IMR-90 (cell line): ENCODE results near the gene EFHC1. TPM values are rescaled to one million over a fixed set of nuclear protein-coding genes. Genes with fewer than 3 reads are reported as not detected.
A peak's percentile ranks its signal among the peaks of the same experiment; 100 is the strongest.

Experiments
- ATAC-seq: fragments of 200-7000 bp; cut with Tn5 transposase; 2 replicates; pipeline ENCODE4 v1.9.1; 2020; ENCODE audit warnings: low read depth, mild to moderate bottlenecking, moderate library complexity
- BruUV-seq: library from RNA; stranded (reverse); fragments of 400-500 nt; replicated peaks from 2 replicates; lab custom pipeline; 2021; lab: Mats Ljungman, UMichigan
- CTCF ChIA-PET: fragments of 300-600 bp; formaldehyde crosslinking; extraction: SDS; loops from one replicate; lab custom pipeline; 2021; ENCODE audit warnings: antibody characterized with exemption; lab: Yijun Ruan, JAX
- POLR2A ChIA-PET: fragments of 300-600 bp; sonication (Branson Sonifier 250); formaldehyde crosslinking; loops from one replicate; lab custom pipeline; 2022; ENCODE audit warnings: antibody characterized with exemption; ENCODE audit not compliant: unreplicated experiment; lab: Charles Lee
- DNase-seq: peaks from one replicate; pipeline ENCODE4 v3.0.0; 2013
- H2AFZ ChIP-seq: replicated peaks from 2 replicates; pipeline ENCODE3; 2013; ENCODE audit warnings: low read length, mild to moderate bottlenecking; ENCODE audit not compliant: poor library complexity
- H2AK5ac ChIP-seq: 2 replicates; pipeline ENCODE4 v1.6.1; 2013; ENCODE audit warnings: low read depth, low read length, inconsistent platforms
- H2AK9ac ChIP-seq: replicated peaks from 2 replicates; pipeline ENCODE3; 2013; ENCODE audit warnings: mild to moderate bottlenecking, low read depth, low read length, moderate library complexity; ENCODE audit not compliant: poor library complexity
- H2BK120ac ChIP-seq: 2 replicates; pipeline ENCODE4 v1.6.1; 2013; ENCODE audit warnings: low read depth, low read length, inconsistent platforms
- H2BK15ac ChIP-seq: 3 replicates; pipeline ENCODE4 v1.6.1; 2013; ENCODE audit warnings: low read depth, low read length, inconsistent platforms
- H2BK20ac ChIP-seq: 2 replicates; pipeline ENCODE4 v1.6.1; 2013; ENCODE audit warnings: low read depth, mild to moderate bottlenecking, inconsistent platforms, low read length, moderate library complexity
- H2BK5ac ChIP-seq: 2 replicates; pipeline ENCODE4 v1.6.1; 2013; ENCODE audit warnings: mild to moderate bottlenecking, low read depth, low read length, inconsistent platforms; ENCODE audit not compliant: poor library complexity, severe bottlenecking
- H3K14ac ChIP-seq: replicated peaks from 2 replicates; pipeline ENCODE4 v1.6.1; 2013; ENCODE audit warnings: low read depth, low read length, inconsistent platforms
- H3K18ac ChIP-seq: 2 replicates; pipeline ENCODE4 v1.6.1; 2013; ENCODE audit warnings: low read depth, low read length, control low read depth
- H3K23ac ChIP-seq: 2 replicates; pipeline ENCODE4 v1.6.1; 2013; ENCODE audit warnings: low read depth, low read length, inconsistent platforms
- H3K27ac ChIP-seq: 2 replicates; pipeline ENCODE4 v1.5.1; 2013; ENCODE audit warnings: mild to moderate bottlenecking, control low read depth, low read length; ENCODE audit not compliant: insufficient read depth
- H3K27me3 ChIP-seq: 2 replicates; pipeline ENCODE4 v1.6.1; 2013; ENCODE audit warnings: low read length; ENCODE audit not compliant: control insufficient read depth, insufficient read depth
- H3K36me3 ChIP-seq: 2 replicates; pipeline ENCODE4 v1.6.1; 2013; ENCODE audit warnings: low read length, mixed read lengths; ENCODE audit not compliant: control insufficient read depth, insufficient read depth
- H3K4ac ChIP-seq: 2 replicates; pipeline ENCODE4 v1.6.1; 2013; ENCODE audit warnings: low read depth, low read length, inconsistent platforms
- H3K4me1 ChIP-seq: 2 replicates; pipeline ENCODE4 v1.6.1; 2013; ENCODE audit warnings: low read length, mixed read lengths; ENCODE audit not compliant: control insufficient read depth, insufficient read depth
- H3K4me2 ChIP-seq: 2 replicates; pipeline ENCODE4 v1.6.1; 2013; ENCODE audit warnings: low read depth, mild to moderate bottlenecking, control low read depth, low read length, moderate library complexity
- H3K4me3 ChIP-seq: 2 replicates; pipeline ENCODE4 v1.5.1; 2013; ENCODE audit warnings: low read depth, mild to moderate bottlenecking, control low read depth, low read length, moderate library complexity; ENCODE audit not compliant: insufficient read depth
- H3K56ac ChIP-seq: 2 replicates; pipeline ENCODE4 v1.6.1; 2013; ENCODE audit warnings: low read length, inconsistent platforms; ENCODE audit not compliant: insufficient read depth; ENCODE audit errors: extremely low read depth
- H3K79me1 ChIP-seq, 2 experiments: 2 replicates each; pipeline ENCODE4 v1.6.1; 2013; ENCODE audit warnings: low read length in 2 of 2, inconsistent platforms in 1 of 2, low read depth in 1 of 2
- H3K9ac ChIP-seq: 2 replicates; pipeline ENCODE4 v1.6.1; 2013; ENCODE audit warnings: low read depth, low read length, control low read depth
- H3K9me1 ChIP-seq: 2 replicates; pipeline ENCODE4 v1.6.1; 2013; ENCODE audit warnings: low read length, inconsistent platforms; ENCODE audit not compliant: insufficient read depth
- H3K9me3 ChIP-seq: 2 replicates; pipeline ENCODE4 v1.6.1; 2013; ENCODE audit warnings: low read length; ENCODE audit not compliant: control insufficient read depth, insufficient read depth
- H4K20me1 ChIP-seq: 2 replicates; pipeline ENCODE4 v1.6.1; 2013; ENCODE audit warnings: low read length, inconsistent platforms; ENCODE audit not compliant: insufficient read depth
- H4K5ac ChIP-seq: 2 replicates; pipeline ENCODE4 v1.6.1; 2013; ENCODE audit warnings: mild to moderate bottlenecking, low read depth, low read length, control low read depth
- H4K8ac ChIP-seq, 2 experiments: 2 replicates each; pipeline ENCODE4 v1.6.1; 2013; ENCODE audit warnings: low read depth in 2 of 2, low read length in 2 of 2, control low read depth in 1 of 2, inconsistent platforms in 1 of 2
- H4K91ac ChIP-seq: 2 replicates; pipeline ENCODE4 v1.6.1; 2013; ENCODE audit warnings: low read depth, low read length, inconsistent platforms; ENCODE audit not compliant: insufficient read depth
- FOS ChIP-seq: fragments of 150-350 bp; IDR thresholded peaks from 2 replicates; pipeline ENCODE4 v1.6.1; 2016; ENCODE audit warnings: low read depth, low read length
- MXI1 ChIP-seq: IDR thresholded peaks from 2 replicates; pipeline ENCODE4 v1.6.1; 2012; ENCODE audit warnings: low read depth, mild to moderate bottlenecking, low read length, moderate library complexity, borderline replicate concordance
- RFX5 ChIP-seq: IDR thresholded peaks from 2 replicates; pipeline ENCODE4 v1.8.0; 2012; ENCODE audit warnings: low read depth, mild to moderate bottlenecking, low read length, moderate library complexity
- WGBS, 2 experiments: methylation state at CpG; one replicate each; pipeline versions ENCODE4 v1.1.5 to v1.1.7; 2013; ENCODE audit warnings: missing lambda C conversion rate in 2 of 2; ENCODE audit not compliant: insufficient read length in 1 of 2; ENCODE audit errors: extremely low coverage in 2 of 2; 5-methylcytosine and 5-hydroxymethylcytosine counted together
- dilution Hi-C: fragments of 300-500 bp; cut with HindIII; formaldehyde crosslinking; loops from one replicate; pipeline ENCODE4 v1.14.3; 2018; ENCODE audit warnings: low sequenced_read_pairs; ENCODE audit not compliant: unreplicated experiment
- in situ Hi-C: fragments of 300-500 bp; cut with MboI; formaldehyde crosslinking; loops from 3 replicates; pipeline ENCODE4 v1.14.3; 2019; ENCODE audit warnings: low sequenced_read_pairs, inconsistent platforms, mixed read lengths
- intact Hi-C: fragments of 100-400 bp; cut with micrococcal nuclease; formaldehyde crosslinking; loops from 2 replicates; pipeline ENCODE4 v1.10.0; 2022
- polyA plus RNA-seq, 3 experiments: library from polyadenylated mRNA; depleted of rRNA; stranded (reverse); fragments of >200 nt; gene quantifications; 2 replicates each; pipeline ENCODE4 v1.2.3, GENCODE V29; 2012; ENCODE audit warnings: low replicate concordance in 1 of 3
- total RNA-seq: library from RNA; depleted of rRNA; stranded (reverse); fragments of >200 nt; gene quantifications from 2 replicates; pipeline ENCODE4 v1.2.3, GENCODE V29; 2012

Gene EFHC1
- total and polyA plus RNA-seq, 2 of the 4 experiments (the other 2 are of a cell fraction), result 14.0 to 23.0 TPM

- ATAC-seq (peak; percentile 43), DNase-seq (peak; percentile 90)
- H3K27me3 ChIP-seq, result no peaks in the 10 kb centered on the region
- dilution Hi-C loops (loop anchor here (25.0 kb wide), 1 partner anchor 238 kb away; the partner anchor contains the start of gene TMEM14A), intact Hi-C loops (loop anchor here (1.0 to 5.0 kb wide), 4 partner anchors 48 to 152 kb away; no protein-coding TSS in a partner anchor), in situ Hi-C loops (no loop called here)
- peaks cover 8% of the 10 kb centered on the region for H3K4me1 ChIP-seq
- no peak overlapping the region for H2AK9ac ChIP-seq
- peak overlapping the region; percentile 53; the same call in 1 of the 3 replicates for H2BK15ac ChIP-seq
- H3K23ac ChIP-seq, result no peak overlapping the region
- BruUV-seq, result no TSS peak
- H3K79me1 ChIP-seq, result peaks cover 9 to 26% of the 10 kb centered on the region in 2 experiments
- peak overlapping the region; percentile 96 for H3K27ac ChIP-seq
- TF ChIP-seq MXI1 (no peak), RFX5 (no peak), FOS (peak; percentile 53; the same call in 1 of the 2 replicates)
- H4K91ac ChIP-seq, result peak overlapping the region; percentile 75
- peak overlapping the region; percentile 90 for H2BK20ac ChIP-seq
- peaks cover 1% of the 10 kb centered on the region; the same call in 1 of the 2 replicates for H3K36me3 ChIP-seq
- POLR2A ChIA-PET, result interaction anchor here (0.7 kb wide), 1 partner anchor 112 kb away, joined by 3 read pairs; no protein-coding TSS in a partner anchor
- peak overlapping the region; percentile 3; the same call in 1 of the 2 replicates for H3K14ac ChIP-seq
- peak overlapping the region; percentile 37 to 52; a peak in 3 of 4 replicates for H4K8ac ChIP-seq
- H3K4me2 ChIP-seq, result peak overlapping the region; percentile 62
- H3K56ac ChIP-seq, result peak overlapping the region; percentile 65
- H2AFZ ChIP-seq, result peak overlapping the region; percentile 27
- H4K5ac ChIP-seq, result peak overlapping the region; percentile 28
- no peak overlapping the region for H3K9ac ChIP-seq
- CTCF ChIA-PET, result interaction anchor here (0.7 to 0.9 kb wide), 3 partner anchors 9 to 55 kb away, joined by 3 to 4 read pairs (median 3); no protein-coding TSS in a partner anchor
- H2BK5ac ChIP-seq, result peak overlapping the region; percentile 88
- H3K18ac ChIP-seq, result peak overlapping the region; percentile 81
- H3K9me1 ChIP-seq, result peaks cover 8% of the 10 kb centered on the region
- WGBS, 2 experiments, result no CpG with 5 or more reads among the region's 8 CpGs
- peak overlapping the region; percentile 70 for H2AK5ac ChIP-seq
- H3K4me3 ChIP-seq, result no peak overlapping the region
- no peaks in the 10 kb centered on the region for H4K20me1 ChIP-seq
- H3K9me3 ChIP-seq, result no peaks in the 10 kb centered on the region
- peak overlapping the region; percentile 91 for H2BK120ac ChIP-seq
- H3K4ac ChIP-seq, result peak overlapping the region; percentile 76
These were observed 3.8 kb downstream of the EFHC1 start for GRCh38 chr6:52423971-52424381.
